Hepatocyte (in vitro differentiated cells): ENCODE results near the gene TEX261.

Experiments
- EZH2 ChIP-seq: fragments of 200-600 bp; sonication (generic); IDR thresholded peaks from 2 replicates; pipeline ENCODE4 v1.6.1; 2016; ENCODE audit warnings: antibody characterized with exemption, mild to moderate bottlenecking, borderline replicate concordance
- TF ChIP-seq, protein P1 (sequence below): fragments of 200-600 bp; sonication (generic); IDR thresholded peaks from 2 replicates; pipeline ENCODE4 v1.5.1; 2016; ENCODE audit warnings: antibody characterized with exemption, mild to moderate bottlenecking; ENCODE audit not compliant: poor library complexity

DNA sequence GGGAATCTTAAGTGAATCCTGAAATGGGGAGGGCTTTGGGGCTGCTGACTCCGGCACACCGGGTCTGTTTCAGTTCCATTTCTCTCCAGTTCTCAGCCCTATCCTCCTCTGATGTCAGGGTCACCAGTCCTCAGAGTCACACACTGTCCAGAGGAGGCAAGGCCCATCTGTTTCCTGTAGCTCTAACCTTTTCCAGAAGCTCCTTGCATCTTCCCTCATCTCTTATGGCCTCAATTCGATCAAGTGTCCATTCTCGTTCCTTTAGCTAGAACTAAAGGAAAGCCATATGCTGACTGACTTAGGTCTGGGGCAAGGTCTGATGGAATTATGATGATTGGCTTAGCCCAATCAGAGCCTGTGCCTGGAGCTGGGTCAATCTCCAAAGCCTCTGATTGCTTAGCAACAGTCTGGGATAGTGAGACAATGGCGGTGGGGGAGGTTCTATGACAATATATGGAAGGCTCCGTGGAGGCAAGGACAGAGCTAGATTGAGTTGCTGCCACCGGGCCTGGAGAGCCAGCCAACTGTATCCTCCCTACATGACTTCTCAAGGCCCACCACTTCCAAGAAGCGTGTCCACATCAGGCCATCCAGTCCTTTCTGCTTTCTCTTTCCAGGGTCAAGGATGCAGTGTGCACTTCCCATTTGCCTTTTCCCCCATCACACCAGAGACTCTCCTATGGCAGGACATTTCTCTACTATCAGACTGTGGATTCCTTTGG lies 11.0 kb downstream of the TEX261 start:
- TF ChIP-seq, protein P1, sequence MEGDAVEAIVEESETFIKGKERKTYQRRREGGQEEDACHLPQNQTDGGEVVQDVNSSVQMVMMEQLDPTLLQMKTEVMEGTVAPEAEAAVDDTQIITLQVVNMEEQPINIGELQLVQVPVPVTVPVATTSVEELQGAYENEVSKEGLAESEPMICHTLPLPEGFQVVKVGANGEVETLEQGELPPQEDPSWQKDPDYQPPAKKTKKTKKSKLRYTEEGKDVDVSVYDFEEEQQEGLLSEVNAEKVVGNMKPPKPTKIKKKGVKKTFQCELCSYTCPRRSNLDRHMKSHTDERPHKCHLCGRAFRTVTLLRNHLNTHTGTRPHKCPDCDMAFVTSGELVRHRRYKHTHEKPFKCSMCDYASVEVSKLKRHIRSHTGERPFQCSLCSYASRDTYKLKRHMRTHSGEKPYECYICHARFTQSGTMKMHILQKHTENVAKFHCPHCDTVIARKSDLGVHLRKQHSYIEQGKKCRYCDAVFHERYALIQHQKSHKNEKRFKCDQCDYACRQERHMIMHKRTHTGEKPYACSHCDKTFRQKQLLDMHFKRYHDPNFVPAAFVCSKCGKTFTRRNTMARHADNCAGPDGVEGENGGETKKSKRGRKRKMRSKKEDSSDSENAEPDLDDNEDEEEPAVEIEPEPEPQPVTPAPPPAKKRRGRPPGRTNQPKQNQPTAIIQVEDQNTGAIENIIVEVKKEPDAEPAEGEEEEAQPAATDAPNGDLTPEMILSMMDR = no peak
- TF ChIP-seq EZH2 = no peak
